SU-DHL-6 (cell line): ENCODE data around the gene PCK2.

Experiments used
- H2AFZ ChIP-seq: fragments of 200-600 bp; sonication (generic); 2 replicates; pipeline ENCODE4 v1.6.1; 2014; ENCODE audit warnings: low read depth, mild to moderate bottlenecking, moderate library complexity, mixed read lengths, antibody characterized with exemption, low read length; ENCODE audit not compliant: severe bottlenecking
- H3F3A ChIP-seq: fragments of 200-600 bp; shearing (Covaris generic); 2 replicates; pipeline ENCODE4 v1.6.0; 2016; ENCODE audit warnings: antibody characterized with exemption, mild to moderate bottlenecking; ENCODE audit not compliant: insufficient read depth
- H3K27ac ChIP-seq: fragments of 200-600 bp; sonication (generic); 2 replicates; pipeline ENCODE4 v1.5.1; 2016; ENCODE audit warnings: low read depth, mild to moderate bottlenecking, low read length, moderate library complexity, mixed read lengths
- H3K27me3 ChIP-seq: fragments of 200-600 bp; sonication (generic), shearing (Covaris generic); 2 replicates; pipeline ENCODE4 v1.6.0; 2014; ENCODE audit warnings: mild to moderate bottlenecking, low read length
- H3K36me3 ChIP-seq: fragments of 200-600 bp; sonication (generic); 2 replicates; pipeline ENCODE4 v1.6.1; 2014; ENCODE audit warnings: mild to moderate bottlenecking, low read length, mixed read lengths
- H3K4me2 ChIP-seq: fragments of 300-600, 200-600 bp; shearing (Covaris generic), sonication (generic); 2 replicates; pipeline ENCODE4 v1.6.0; 2014; ENCODE audit warnings: low read length, low read depth, mild to moderate bottlenecking; ENCODE audit not compliant: poor library complexity, severe bottlenecking
- H3K4me3 ChIP-seq: fragments of 200-600 bp; sonication (generic); 2 replicates; pipeline ENCODE4 v1.5.1; 2014; ENCODE audit warnings: antibody characterized with exemption, low read length, mild to moderate bottlenecking, mixed read lengths; ENCODE audit not compliant: insufficient read depth, poor library complexity, severe bottlenecking
- H3K79me2 ChIP-seq: fragments of 200-600 bp; sonication (generic); 2 replicates; pipeline ENCODE4 v1.6.1; 2014; ENCODE audit warnings: mild to moderate bottlenecking, low read length, moderate library complexity; ENCODE audit not compliant: insufficient read depth
- H3K9ac ChIP-seq: fragments of 200-600 bp; sonication (generic); 2 replicates; pipeline ENCODE4 v1.7.0; 2014; ENCODE audit warnings: mild to moderate bottlenecking, low read length
- H3K9me2 ChIP-seq: fragments of 200-600 bp; sonication (generic); replicated peaks from 2 replicates; pipeline ENCODE4 v1.6.1; 2014; ENCODE audit warnings: low read length; ENCODE audit not compliant: insufficient read depth
- H3K9me3 ChIP-seq: fragments of 200-600 bp; sonication (generic); 2 replicates; pipeline ENCODE4 v1.6.1; 2014; ENCODE audit warnings: low read length, mixed read lengths; ENCODE audit not compliant: insufficient read depth
- H4K20me1 ChIP-seq: fragments of 200-600 bp; sonication (generic); 2 replicates; pipeline ENCODE4 v1.6.1; 2014; ENCODE audit warnings: low read depth, mild to moderate bottlenecking, antibody characterized with exemption, low read length, moderate library complexity, mixed read lengths
- EZH2phosphoT487 ChIP-seq: fragments of 200-600 bp; sonication (generic), shearing (Covaris generic); conservative IDR thresholded peaks from 2 replicates; pipeline ENCODE4 v1.6.1; 2018; ENCODE audit warnings: mild to moderate bottlenecking, antibody characterized with exemption, low read length, moderate library complexity, mixed read lengths
- TF ChIP-seq, protein P1 (sequence below): fragments of 200-600 bp; sonication (generic); IDR thresholded peaks from one replicate; pipeline ENCODE4 v1.5.1; 2017; ENCODE audit warnings: antibody characterized with exemption, mild to moderate bottlenecking, low read length, moderate library complexity; ENCODE audit not compliant: insufficient read depth, poor library complexity, severe bottlenecking

PCK2 gene

DNA sequence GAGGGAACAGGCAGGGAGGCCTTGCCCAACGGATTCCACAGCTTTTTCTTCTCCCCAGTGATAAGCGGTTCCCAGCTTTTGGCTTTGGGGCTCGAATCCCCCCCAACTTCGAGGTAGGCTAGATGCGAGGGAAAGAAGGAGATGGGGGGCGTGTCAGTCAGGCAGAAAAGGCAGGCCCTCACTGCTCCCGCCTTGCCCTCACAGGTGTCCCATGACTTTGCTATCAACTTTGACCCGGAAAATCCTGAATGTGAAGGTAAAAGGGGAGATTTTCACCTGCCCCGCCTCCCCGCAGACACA, 17.9 kb upstream of the PCK2 start:
- no peaks in the 10 kb centered on the region for H3K27me3 ChIP-seq
- H4K20me1 ChIP-seq, result no peaks in the 10 kb centered on the region
- H3K79me2 ChIP-seq, result no peaks in the 10 kb centered on the region
- no peak overlapping the region for H3K9ac ChIP-seq
- H3K9me3 ChIP-seq, result no peaks in the 10 kb centered on the region
- H3K4me2 ChIP-seq, result no peak overlapping the region
- H2AFZ ChIP-seq, result no peak overlapping the region
- H3K36me3 ChIP-seq, result no peaks in the 10 kb centered on the region
- H3K27ac ChIP-seq, result no peak overlapping the region
- H3K4me3 ChIP-seq, result no peak overlapping the region
- no peaks in the 10 kb centered on the region for H3K9me2 ChIP-seq
- TF ChIP-seq EZH2phosphoT487, result no peak
- TF ChIP-seq, protein P1, sequence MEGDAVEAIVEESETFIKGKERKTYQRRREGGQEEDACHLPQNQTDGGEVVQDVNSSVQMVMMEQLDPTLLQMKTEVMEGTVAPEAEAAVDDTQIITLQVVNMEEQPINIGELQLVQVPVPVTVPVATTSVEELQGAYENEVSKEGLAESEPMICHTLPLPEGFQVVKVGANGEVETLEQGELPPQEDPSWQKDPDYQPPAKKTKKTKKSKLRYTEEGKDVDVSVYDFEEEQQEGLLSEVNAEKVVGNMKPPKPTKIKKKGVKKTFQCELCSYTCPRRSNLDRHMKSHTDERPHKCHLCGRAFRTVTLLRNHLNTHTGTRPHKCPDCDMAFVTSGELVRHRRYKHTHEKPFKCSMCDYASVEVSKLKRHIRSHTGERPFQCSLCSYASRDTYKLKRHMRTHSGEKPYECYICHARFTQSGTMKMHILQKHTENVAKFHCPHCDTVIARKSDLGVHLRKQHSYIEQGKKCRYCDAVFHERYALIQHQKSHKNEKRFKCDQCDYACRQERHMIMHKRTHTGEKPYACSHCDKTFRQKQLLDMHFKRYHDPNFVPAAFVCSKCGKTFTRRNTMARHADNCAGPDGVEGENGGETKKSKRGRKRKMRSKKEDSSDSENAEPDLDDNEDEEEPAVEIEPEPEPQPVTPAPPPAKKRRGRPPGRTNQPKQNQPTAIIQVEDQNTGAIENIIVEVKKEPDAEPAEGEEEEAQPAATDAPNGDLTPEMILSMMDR, result no peak
- no peaks in the 10 kb centered on the region for H3F3A ChIP-seq

DNA sequence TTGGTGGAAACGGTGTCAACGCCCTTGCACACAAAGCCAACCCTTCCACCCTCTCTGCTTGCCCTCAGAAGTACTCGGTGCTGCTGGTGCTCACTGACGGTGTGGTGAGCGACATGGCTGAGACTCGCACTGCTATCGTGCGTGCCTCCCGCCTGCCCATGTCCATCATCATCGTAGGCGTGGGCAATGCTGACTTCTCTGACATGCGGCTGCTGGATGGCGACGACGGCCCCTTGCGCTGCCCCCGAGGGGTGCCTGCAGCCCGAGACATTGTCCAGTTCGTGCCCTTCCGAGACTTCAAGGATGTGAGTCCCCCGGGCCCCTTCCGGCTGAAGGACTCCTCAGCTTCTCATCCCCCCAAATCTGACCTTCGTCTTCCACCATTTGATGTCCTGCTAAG, 17.0 kb upstream of the PCK2 start:
- no peaks in the 10 kb centered on the region for H3K9me2 ChIP-seq
- no peak overlapping the region for H2AFZ ChIP-seq
- H3F3A ChIP-seq, result 0 out of 2 replicates have a peak, but pooled peaks cover 1% of the 10 kb centered on the region
- H4K20me1 ChIP-seq, result no peaks in the 10 kb centered on the region
- TF ChIP-seq, protein P1, result no peak
- no peak for TF ChIP-seq EZH2phosphoT487
- no peak overlapping the region for H3K27ac ChIP-seq
- no peak overlapping the region for H3K4me2 ChIP-seq
- no peak overlapping the region for H3K9ac ChIP-seq
- H3K4me3 ChIP-seq, result no peak overlapping the region
- no peaks in the 10 kb centered on the region for H3K27me3 ChIP-seq
- H3K36me3 ChIP-seq, result no peaks in the 10 kb centered on the region
- H3K79me2 ChIP-seq, result no peaks in the 10 kb centered on the region
- no peaks in the 10 kb centered on the region for H3K9me3 ChIP-seq

DNA sequence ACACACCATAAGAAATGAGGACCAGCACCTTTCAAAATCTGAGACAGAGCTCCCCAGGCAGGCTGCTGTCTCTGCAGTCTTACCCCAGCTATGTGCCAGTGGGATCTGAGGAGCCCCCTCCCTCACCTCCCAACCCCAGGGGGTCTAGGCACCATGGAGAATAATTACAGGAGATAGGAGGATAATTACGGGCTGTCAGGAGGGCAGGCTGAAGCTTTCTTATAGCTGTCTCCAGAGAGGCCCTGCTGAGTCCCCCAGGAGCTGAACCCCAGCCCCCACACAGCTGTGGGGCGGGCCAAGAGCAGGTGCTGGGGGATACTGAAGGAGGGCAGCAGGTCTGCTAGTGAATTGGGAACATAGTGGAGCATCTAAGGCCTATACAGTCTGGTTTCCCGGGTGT, 16.0 kb upstream of the PCK2 start:
- Histone ChIP-seq H3K9ac (no peak overlapping the region), H3K27ac (no peak overlapping the region), H3K79me2 (no peaks in the 10 kb centered on the region), H3K36me3 (no peaks in the 10 kb centered on the region), H3K9me2 (no peaks in the 10 kb centered on the region), H4K20me1 (no peaks in the 10 kb centered on the region), H3K4me3 (no peak overlapping the region), H2AFZ (no peak overlapping the region), H3F3A (0 out of 2 replicates have a peak, but pooled peaks cover 3% of the 10 kb centered on the region), H3K27me3 (no peaks in the 10 kb centered on the region), H3K9me3 (no peaks in the 10 kb centered on the region), H3K4me2 (no peak overlapping the region)
- TF ChIP-seq, protein P1, result no peak
- TF ChIP-seq EZH2phosphoT487, result no peak
